SK-N-SH (cell line): ENCODE results near the gene MRPS2. TPM values are rescaled to one million over a fixed set of nuclear protein-coding genes. Genes with fewer than 3 reads are reported as not detected.

ENCODE experiments used
- CTCF ChIA-PET: fragments of 300-600, 350-600 bp; formaldehyde crosslinking; extraction: SDS; loops from one replicate; lab custom pipeline; 2021; lab: Yijun Ruan, JAX
- POLR2A ChIA-PET: fragments of 350-600 bp; sonication (Branson Sonifier 250); formaldehyde crosslinking; extraction: SDS; loops from one replicate; lab custom pipeline; 2020; ENCODE audit warnings: antibody characterized with exemption, inconsistent platforms; lab: Yijun Ruan, JAX
- DNase-seq: peaks from one replicate; pipeline ENCODE4 v3.0.0; 2012
- H2AFZ ChIP-seq: fragments of 200-600 bp; sonication (generic); 2 replicates; pipeline ENCODE4 v1.8.1; 2016; ENCODE audit warnings: antibody characterized with exemption, mild to moderate bottlenecking, low read depth
- H3F3A ChIP-seq: fragments of 200-600 bp; sonication (generic); replicated peaks from 2 replicates; pipeline ENCODE3; 2016; ENCODE audit warnings: antibody characterized with exemption, mild to moderate bottlenecking; ENCODE audit not compliant: insufficient read depth
- H3K27ac ChIP-seq, 2 experiments: fragments of 200-500 bp in 1 of 2; fragments of 200-600 bp in 1 of 2; sonication (Bioruptor generic) in 1 of 2; sonication (generic), shearing (Covaris generic) in 1 of 2; 2 replicates each; pipeline versions ENCODE4 v1.5.1 to v1.6.1; 2014 to 2016; ENCODE audit warnings: low read depth in 2 of 2, inconsistent platforms in 1 of 2, low read length in 1 of 2, mild to moderate bottlenecking in 1 of 2, mixed read lengths in 1 of 2
- H3K27me3 ChIP-seq: fragments of 200-600 bp; sonication (generic), shearing (Covaris generic); 2 replicates; pipeline ENCODE4 v1.6.1; 2016; ENCODE audit warnings: mixed run types; ENCODE audit not compliant: insufficient read depth
- H3K36me3 ChIP-seq, 2 experiments: fragments of 200-500 bp in 1 of 2; fragments of 200-600 bp in 1 of 2; sonication (Bioruptor generic) in 1 of 2; sonication (generic) in 1 of 2; replicated peaks in 1 of 2; 2 replicates each; pipeline versions ENCODE3 to v1.5.1; 2014 to 2016; ENCODE audit warnings: low read length in 1 of 2, mild to moderate bottlenecking in 1 of 2; ENCODE audit not compliant: insufficient read depth in 2 of 2, control insufficient read depth in 1 of 2
- H3K4me1 ChIP-seq, 2 experiments: fragments of 200-500 bp in 1 of 2; fragments of 200-600 bp in 1 of 2; sonication (Bioruptor generic) in 1 of 2; sonication (generic), shearing (Covaris generic) in 1 of 2; 2 replicates each; pipeline versions ENCODE4 v1.5.1 to v1.6.1; 2014 to 2016; ENCODE audit warnings: low read depth in 1 of 2, low read length in 1 of 2, mixed run types in 1 of 2; ENCODE audit not compliant: insufficient read depth in 2 of 2, control insufficient read depth in 1 of 2
- H3K4me2 ChIP-seq: fragments of 200-600 bp; sonication (generic), shearing (Covaris generic); 2 replicates; pipeline ENCODE4 v1.6.1; 2017; ENCODE audit warnings: mixed run types
- H3K4me3 ChIP-seq, 2 experiments: fragments of 200-500 bp in 1 of 2; fragments of 200-600 bp in 1 of 2; sonication (Bioruptor generic) in 1 of 2; sonication (generic), shearing (Covaris generic) in 1 of 2; 2 replicates each; pipeline versions ENCODE4 v1.5.1 to v1.8.1; 2014 to 2016; ENCODE audit warnings: low read depth in 2 of 2, inconsistent platforms in 1 of 2, low read length in 1 of 2, mild to moderate bottlenecking in 1 of 2, mixed read lengths in 1 of 2, moderate library complexity in 1 of 2
- H3K79me2 ChIP-seq: fragments of 200-600 bp; sonication (generic); 2 replicates; pipeline ENCODE4 v1.8.1; 2017; ENCODE audit warnings: mild to moderate bottlenecking; ENCODE audit not compliant: insufficient read depth
- H3K9ac ChIP-seq: fragments of 200-600 bp; sonication (generic); 2 replicates; pipeline ENCODE4 v1.6.1; 2017; ENCODE audit warnings: mixed run types
- H3K9me2 ChIP-seq: fragments of 200-600 bp; sonication (generic); 2 replicates; pipeline ENCODE4 v1.6.1; 2017; ENCODE audit warnings: mixed run types
- H3K9me3 ChIP-seq: fragments of 200-600 bp; sonication (generic); 2 replicates; pipeline ENCODE4 v1.6.1; 2017; ENCODE audit warnings: mixed run types, mild to moderate bottlenecking, moderate library complexity
- H4K20me1 ChIP-seq: fragments of 200-600 bp; sonication (generic); 2 replicates; pipeline ENCODE4 v1.6.1; 2017; ENCODE audit warnings: mild to moderate bottlenecking, mixed run types; ENCODE audit not compliant: insufficient read depth
- ELF1 ChIP-seq: IDR thresholded peaks from 2 replicates; pipeline ENCODE4 v1.4.0; 2012
- EP300 ChIP-seq, 2 experiments: IDR thresholded peaks; 2 replicates each; pipeline versions ENCODE4 v1.4.0 to v1.6.1; 2012; ENCODE audit warnings: borderline replicate concordance in 1 of 2, low read depth in 1 of 2, low read length in 1 of 2
- EZH2phosphoT487 ChIP-seq: fragments of 200-600 bp; sonication (generic); IDR thresholded peaks from 2 replicates; pipeline ENCODE4 v1.6.1; 2017; ENCODE audit warnings: low read depth, mixed run types, mild to moderate bottlenecking, antibody characterized with exemption, moderate library complexity, borderline replicate concordance
- FOXJ3 ChIP-seq: sonication (generic); formaldehyde crosslinking; IDR thresholded peaks from 2 replicates; pipeline ENCODE4 v1.5.1; 2020; ENCODE audit warnings: mild to moderate bottlenecking, missing genetic modification reagents
- GABPA ChIP-seq: IDR thresholded peaks from 2 replicates; pipeline ENCODE4 v1.4.0; 2012; ENCODE audit warnings: low read depth, mild to moderate bottlenecking
- GATA2 ChIP-seq: sonication (generic); formaldehyde crosslinking; IDR thresholded peaks from 2 replicates; pipeline ENCODE4 v1.5.0; 2020; ENCODE audit warnings: mild to moderate bottlenecking, missing genetic modification reagents
- MEF2A ChIP-seq: IDR thresholded peaks from 2 replicates; pipeline ENCODE4 v1.4.0; 2012; ENCODE audit warnings: low read depth, borderline replicate concordance
- MXI1 ChIP-seq: IDR thresholded peaks from 2 replicates; pipeline ENCODE4 v1.6.1; 2012; ENCODE audit warnings: mild to moderate bottlenecking, low read depth, low read length, improper control_type of control experiment
- RAD21 ChIP-seq: IDR thresholded peaks from 2 replicates; pipeline ENCODE4 v1.6.1; 2012; ENCODE audit warnings: mild to moderate bottlenecking, low read length
- SIN3A ChIP-seq: IDR thresholded peaks from 2 replicates; pipeline ENCODE4 v1.6.1; 2012; ENCODE audit warnings: low read depth, mild to moderate bottlenecking, low read length, moderate library complexity, borderline replicate concordance
- TEAD4 ChIP-seq: IDR thresholded peaks from 2 replicates; pipeline ENCODE4 v1.4.0; 2012; ENCODE audit warnings: mild to moderate bottlenecking, borderline replicate concordance; ENCODE audit not compliant: insufficient read depth
- USF1 ChIP-seq: IDR thresholded peaks from 2 replicates; pipeline ENCODE4 v1.4.0; 2012; ENCODE audit warnings: low read depth, borderline replicate concordance
- USF2 ChIP-seq: fragments of 150-350 bp; IDR thresholded peaks from 2 replicates; pipeline ENCODE4 v1.6.1; 2017; ENCODE audit warnings: antibody characterized with exemption, low read length, low read depth, borderline replicate concordance
- YY1 ChIP-seq: IDR thresholded peaks from 2 replicates; pipeline ENCODE4 v1.4.0; 2012; ENCODE audit warnings: low read depth, mild to moderate bottlenecking
- WGBS: methylation state at CpG from one replicate; pipeline ENCODE4 v1.1.6; 2017; ENCODE audit warnings: low lambda C conversion rate; 5-methylcytosine and 5-hydroxymethylcytosine counted together
- polyA plus RNA-seq, 3 experiments: library from polyadenylated mRNA; depleted of rRNA; stranded (reverse); fragments of >200 nt; gene quantifications; 2 replicates each; pipeline ENCODE4 v1.2.3, GENCODE V29; 2012
- TF ChIP-seq, protein P1 (sequence below): IDR thresholded peaks from 2 replicates; pipeline ENCODE4 v1.6.1; 2012; ENCODE audit warnings: mild to moderate bottlenecking, low read depth, low read length, moderate library complexity

MRPS2 gene
- polyA plus RNA-seq, 1 of the 3 experiments (the other 2 are of a cell fraction), result 113 TPM

GRCh38 chr9:135512241-135512603 lies 11.7 kb downstream of the MRPS2 start:
- Histone ChIP-seq H3K36me3 (no peaks in the 10 kb centered on the region), H3K4me3 (no peak overlapping the region), H3F3A (no peaks in the 10 kb centered on the region), H4K20me1 (no peaks in the 10 kb centered on the region), H3K9me3 (no peaks in the 10 kb centered on the region), H3K27ac (no peak overlapping the region), H3K4me2 (no peak overlapping the region), H3K27me3 (no peaks in the 10 kb centered on the region), H3K4me1 (no peaks in the 10 kb centered on the region; a peak in 1 of 4 replicates), H3K9me2 (no peaks in the 10 kb centered on the region), H3K79me2 (no peaks in the 10 kb centered on the region), H2AFZ (no peak overlapping the region), H3K9ac (no peak overlapping the region)
- ChIA-PET POLR2A (no interaction called here), CTCF (interaction anchor here (3.2 kb wide), 1 partner anchor 7 kb away, joined by 23 read pairs; no protein-coding TSS in a partner anchor)
- no peak for TF ChIP-seq EZH2phosphoT487
- no peak for TF ChIP-seq FOXJ3 (CRISPR knock-in tag)
- TF ChIP-seq USF2, result no peak
- TF ChIP-seq RAD21, result no peak
- TF ChIP-seq USF1, result no peak
- no peak for TF ChIP-seq MXI1
- no peak for TF ChIP-seq ELF1
- no peak for TF ChIP-seq MEF2A
- no peak for TF ChIP-seq YY1
- TF ChIP-seq GABPA, result no peak
- TF ChIP-seq TEAD4, result no peak
- TF ChIP-seq, protein P1, sequence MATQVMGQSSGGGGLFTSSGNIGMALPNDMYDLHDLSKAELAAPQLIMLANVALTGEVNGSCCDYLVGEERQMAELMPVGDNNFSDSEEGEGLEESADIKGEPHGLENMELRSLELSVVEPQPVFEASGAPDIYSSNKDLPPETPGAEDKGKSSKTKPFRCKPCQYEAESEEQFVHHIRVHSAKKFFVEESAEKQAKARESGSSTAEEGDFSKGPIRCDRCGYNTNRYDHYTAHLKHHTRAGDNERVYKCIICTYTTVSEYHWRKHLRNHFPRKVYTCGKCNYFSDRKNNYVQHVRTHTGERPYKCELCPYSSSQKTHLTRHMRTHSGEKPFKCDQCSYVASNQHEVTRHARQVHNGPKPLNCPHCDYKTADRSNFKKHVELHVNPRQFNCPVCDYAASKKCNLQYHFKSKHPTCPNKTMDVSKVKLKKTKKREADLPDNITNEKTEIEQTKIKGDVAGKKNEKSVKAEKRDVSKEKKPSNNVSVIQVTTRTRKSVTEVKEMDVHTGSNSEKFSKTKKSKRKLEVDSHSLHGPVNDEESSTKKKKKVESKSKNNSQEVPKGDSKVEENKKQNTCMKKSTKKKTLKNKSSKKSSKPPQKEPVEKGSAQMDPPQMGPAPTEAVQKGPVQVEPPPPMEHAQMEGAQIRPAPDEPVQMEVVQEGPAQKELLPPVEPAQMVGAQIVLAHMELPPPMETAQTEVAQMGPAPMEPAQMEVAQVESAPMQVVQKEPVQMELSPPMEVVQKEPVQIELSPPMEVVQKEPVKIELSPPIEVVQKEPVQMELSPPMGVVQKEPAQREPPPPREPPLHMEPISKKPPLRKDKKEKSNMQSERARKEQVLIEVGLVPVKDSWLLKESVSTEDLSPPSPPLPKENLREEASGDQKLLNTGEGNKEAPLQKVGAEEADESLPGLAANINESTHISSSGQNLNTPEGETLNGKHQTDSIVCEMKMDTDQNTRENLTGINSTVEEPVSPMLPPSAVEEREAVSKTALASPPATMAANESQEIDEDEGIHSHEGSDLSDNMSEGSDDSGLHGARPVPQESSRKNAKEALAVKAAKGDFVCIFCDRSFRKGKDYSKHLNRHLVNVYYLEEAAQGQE, result no peak
- no peak for TF ChIP-seq SIN3A
- TF ChIP-seq GATA2 (CRISPR knock-in tag), result no peak
- no peak for TF ChIP-seq EP300 (IDR thresholded peaks at IDR 0.05; ENCODE audit: borderline replicate concordance in 1 of 2, low read depth in 1 of 2, low read length in 1 of 2)
- DNase-seq, result no peak
- 72% methylated on average over 10 of the region's 10 CpGs for WGBS
